ENCODE data around the gene KANK4.

- TF ChIP-seq CTCF (IDR thresholded peaks at IDR 0.05 in 4 of 5, conservative IDR thresholded peaks at IDR 0.05 in 1 of 5) (no peak), POLR2A (IDR thresholded peaks at IDR 0.05) (no peak)
Observed at GRCh38 chr1:62271948-62272728, 47.1 kb downstream of the KANK4 start.

Data from gastrocnemius medialis (tissue), 4 donors.